PC-9 (cell line): ENCODE results near the gene RUNX1. TPM values are rescaled to one million over a fixed set of nuclear protein-coding genes. Genes with fewer than 3 reads are reported as not detected.

Source experiments
- BruUV-seq: library from RNA; stranded (reverse); fragments of 400-500 nt; replicated peaks from 2 replicates; lab custom pipeline; 2021; lab: Mats Ljungman, UMichigan
- CTCF ChIA-PET: fragments of 300-600 bp; sonication (Branson Sonifier 250); formaldehyde crosslinking; loops from one replicate; lab custom pipeline; 2022; ENCODE audit warnings: antibody characterized with exemption; lab: Charles Lee
- POLR2A ChIA-PET: fragments of 300-600 bp; sonication (Branson Sonifier 250); formaldehyde crosslinking; loops from one replicate; lab custom pipeline; 2022; ENCODE audit warnings: antibody characterized with exemption; ENCODE audit not compliant: unreplicated experiment; lab: Charles Lee
- DNase-seq, 2 experiments: peaks; one replicate each; pipeline versions ENCODE4 v3.0.0 to v3.0.0-alpha.2; 2015 to 2022; ENCODE audit warnings: mixed read lengths in 1 of 2
- H2AFZ ChIP-seq: fragments of 200-600 bp; sonication (generic); 2 replicates; pipeline ENCODE4 v1.8.1; 2017; ENCODE audit warnings: antibody characterized with exemption
- H3F3A ChIP-seq: fragments of 200-600 bp; sonication (generic); 2 replicates; pipeline ENCODE4 v1.8.1; 2017; ENCODE audit warnings: antibody characterized with exemption, mild to moderate bottlenecking, low read depth; ENCODE audit not compliant: insufficient read depth
- H3K27ac ChIP-seq: fragments of 200-600 bp; sonication (generic); 2 replicates; pipeline ENCODE4 v1.6.1; 2016; ENCODE audit warnings: mixed run types
- H3K27me3 ChIP-seq: fragments of 200-600 bp; sonication (generic); 2 replicates; pipeline ENCODE4 v1.6.1; 2016; ENCODE audit warnings: low read depth, mixed run types; ENCODE audit not compliant: insufficient read depth
- H3K36me3 ChIP-seq: fragments of 200-600 bp; sonication (generic); 2 replicates; pipeline ENCODE4 v1.6.1; 2016; ENCODE audit warnings: low read depth, mixed run types
- H3K4me1 ChIP-seq: fragments of 200-600 bp; sonication (generic); replicated peaks from 2 replicates; pipeline ENCODE4 v1.6.1; 2016; ENCODE audit warnings: mixed run types; ENCODE audit not compliant: insufficient read depth
- H3K4me2 ChIP-seq: fragments of 200-600 bp; sonication (generic); 2 replicates; pipeline ENCODE4 v1.6.1; 2017; ENCODE audit warnings: mixed run types
- H3K4me3 ChIP-seq: fragments of 200-600 bp; sonication (generic); 2 replicates; pipeline ENCODE4 v1.6.1; 2016; ENCODE audit warnings: mixed run types
- H3K79me2 ChIP-seq: fragments of 200-600 bp; sonication (generic); 2 replicates; pipeline ENCODE4 v1.6.1; 2017; ENCODE audit warnings: low read depth, mixed run types
- H3K9me2 ChIP-seq: fragments of 200-600 bp; sonication (generic); 2 replicates; pipeline ENCODE4 v1.8.1; 2017; ENCODE audit warnings: mild to moderate bottlenecking; ENCODE audit not compliant: insufficient read depth
- H3K9me3 ChIP-seq: fragments of 200-600 bp; sonication (generic); 2 replicates; pipeline ENCODE4 v1.8.1; 2016; ENCODE audit warnings: low read depth; ENCODE audit not compliant: insufficient read depth
- H4K20me1 ChIP-seq: fragments of 200-600 bp; sonication (generic); 2 replicates; pipeline ENCODE4 v1.8.1; 2017; ENCODE audit not compliant: insufficient read depth
- EZH2 ChIP-seq: fragments of 200-600 bp; sonication (generic); IDR thresholded peaks from 2 replicates; pipeline ENCODE4 v1.8.0; 2017; ENCODE audit warnings: antibody characterized with exemption, low read depth
- intact Hi-C: fragments of 100-400 bp; cut with micrococcal nuclease; formaldehyde crosslinking; loops from one replicate; pipeline ENCODE4 v1.10.0; 2022; ENCODE audit not compliant: unreplicated experiment
- total RNA-seq: library from RNA; stranded (reverse); gene quantifications from 2 replicates; pipeline ENCODE4 v1.2.3, GENCODE V29; 2021
- TF ChIP-seq, protein P1 (sequence below): fragments of 200-600 bp; sonication (generic); conservative IDR thresholded peaks from 2 replicates; pipeline ENCODE4 v1.6.1; 2017; ENCODE audit warnings: mixed run types, antibody characterized with exemption, mild to moderate bottlenecking, moderate library complexity

The RUNX1 gene
- total RNA-seq, 1 experiment from 2014 or later: 58.5 TPM

DNA sequence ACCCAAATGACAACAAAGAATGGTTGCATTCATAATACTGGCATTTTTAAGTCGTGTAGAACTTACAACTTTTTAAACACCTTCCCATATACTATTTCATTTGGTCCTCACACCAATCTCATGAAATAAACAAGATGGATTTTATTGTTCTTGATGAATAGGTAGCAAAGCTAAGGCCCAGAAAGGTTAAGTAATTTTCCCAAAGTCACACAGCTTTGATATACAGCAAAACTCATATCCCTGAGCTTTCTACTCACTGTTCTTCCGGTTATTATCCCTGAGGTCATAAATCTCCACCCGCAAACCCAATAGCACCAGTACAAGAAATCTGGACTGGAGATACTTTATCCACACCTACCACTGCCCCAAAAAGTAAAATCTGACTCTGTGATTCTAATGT lies 186.2 kb downstream of the RUNX1 start:
- POLR2A ChIA-PET: no interaction called here
- no peak overlapping the region for H3K27ac ChIP-seq
- CTCF ChIA-PET: no interaction called here
- no peaks in the 10 kb centered on the region for H3K27me3 ChIP-seq
- H3K79me2 ChIP-seq: peaks cover 90% of the 10 kb centered on the region
- peaks cover 8% of the 10 kb centered on the region for H4K20me1 ChIP-seq
- peaks cover 45% of the 10 kb centered on the region for H3K4me1 ChIP-seq
- H2AFZ ChIP-seq: no peak overlapping the region
- intact Hi-C loops: no loop called here
- H3F3A ChIP-seq: peaks cover 47% of the 10 kb centered on the region
- no peak overlapping the region for H3K4me3 ChIP-seq
- H3K9me3 ChIP-seq: no peaks in the 10 kb centered on the region
- H3K4me2 ChIP-seq: no peak overlapping the region
- no peak for DNase-seq
- peaks cover 50% of the 10 kb centered on the region for H3K36me3 ChIP-seq
- no TSS peak for BruUV-seq
- TF ChIP-seq, protein P1, sequence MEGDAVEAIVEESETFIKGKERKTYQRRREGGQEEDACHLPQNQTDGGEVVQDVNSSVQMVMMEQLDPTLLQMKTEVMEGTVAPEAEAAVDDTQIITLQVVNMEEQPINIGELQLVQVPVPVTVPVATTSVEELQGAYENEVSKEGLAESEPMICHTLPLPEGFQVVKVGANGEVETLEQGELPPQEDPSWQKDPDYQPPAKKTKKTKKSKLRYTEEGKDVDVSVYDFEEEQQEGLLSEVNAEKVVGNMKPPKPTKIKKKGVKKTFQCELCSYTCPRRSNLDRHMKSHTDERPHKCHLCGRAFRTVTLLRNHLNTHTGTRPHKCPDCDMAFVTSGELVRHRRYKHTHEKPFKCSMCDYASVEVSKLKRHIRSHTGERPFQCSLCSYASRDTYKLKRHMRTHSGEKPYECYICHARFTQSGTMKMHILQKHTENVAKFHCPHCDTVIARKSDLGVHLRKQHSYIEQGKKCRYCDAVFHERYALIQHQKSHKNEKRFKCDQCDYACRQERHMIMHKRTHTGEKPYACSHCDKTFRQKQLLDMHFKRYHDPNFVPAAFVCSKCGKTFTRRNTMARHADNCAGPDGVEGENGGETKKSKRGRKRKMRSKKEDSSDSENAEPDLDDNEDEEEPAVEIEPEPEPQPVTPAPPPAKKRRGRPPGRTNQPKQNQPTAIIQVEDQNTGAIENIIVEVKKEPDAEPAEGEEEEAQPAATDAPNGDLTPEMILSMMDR: no peak
- no peak for TF ChIP-seq EZH2
- H3K9me2 ChIP-seq: no peaks in the 10 kb centered on the region

DNA sequence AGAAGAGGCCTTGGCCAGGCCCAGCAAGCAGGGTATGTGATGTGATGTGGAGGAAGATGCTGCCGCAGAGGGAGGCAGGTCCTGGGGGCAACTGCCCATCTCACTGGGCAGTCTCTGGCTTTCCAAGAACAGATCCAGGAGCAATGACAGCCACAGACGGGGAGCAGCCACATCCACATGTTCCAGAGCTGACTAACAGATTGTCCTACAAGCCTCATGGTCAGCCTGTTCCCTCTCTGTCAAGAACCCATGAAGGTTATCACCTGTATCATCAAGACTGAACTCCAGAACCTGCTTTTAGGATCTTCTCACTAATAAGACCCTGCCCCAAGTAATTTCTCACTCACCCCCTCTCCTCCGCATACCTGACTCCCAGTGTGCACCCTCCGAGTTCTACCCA lies 187.8 kb downstream of the RUNX1 start:
- intact Hi-C loops: no loop called here
- Histone ChIP-seq H3K4me3 (no peak overlapping the region), H2AFZ (no peak overlapping the region), H3K36me3 (peaks cover 63% of the 10 kb centered on the region), H3K4me1 (peaks cover 28% of the 10 kb centered on the region), H3K27me3 (no peaks in the 10 kb centered on the region), H3K9me3 (no peaks in the 10 kb centered on the region), H3K9me2 (no peaks in the 10 kb centered on the region), H4K20me1 (peaks cover 8% of the 10 kb centered on the region), H3K79me2 (peaks cover 80% of the 10 kb centered on the region), H3K4me2 (no peak overlapping the region), H3K27ac (no peak overlapping the region), H3F3A (peaks cover 32% of the 10 kb centered on the region)
- TF ChIP-seq EZH2: no peak
- TF ChIP-seq, protein P1: no peak
- BruUV-seq: no TSS peak
- ChIA-PET POLR2A (no interaction called here), CTCF (no interaction called here)
- DNase-seq: no peak

DNA sequence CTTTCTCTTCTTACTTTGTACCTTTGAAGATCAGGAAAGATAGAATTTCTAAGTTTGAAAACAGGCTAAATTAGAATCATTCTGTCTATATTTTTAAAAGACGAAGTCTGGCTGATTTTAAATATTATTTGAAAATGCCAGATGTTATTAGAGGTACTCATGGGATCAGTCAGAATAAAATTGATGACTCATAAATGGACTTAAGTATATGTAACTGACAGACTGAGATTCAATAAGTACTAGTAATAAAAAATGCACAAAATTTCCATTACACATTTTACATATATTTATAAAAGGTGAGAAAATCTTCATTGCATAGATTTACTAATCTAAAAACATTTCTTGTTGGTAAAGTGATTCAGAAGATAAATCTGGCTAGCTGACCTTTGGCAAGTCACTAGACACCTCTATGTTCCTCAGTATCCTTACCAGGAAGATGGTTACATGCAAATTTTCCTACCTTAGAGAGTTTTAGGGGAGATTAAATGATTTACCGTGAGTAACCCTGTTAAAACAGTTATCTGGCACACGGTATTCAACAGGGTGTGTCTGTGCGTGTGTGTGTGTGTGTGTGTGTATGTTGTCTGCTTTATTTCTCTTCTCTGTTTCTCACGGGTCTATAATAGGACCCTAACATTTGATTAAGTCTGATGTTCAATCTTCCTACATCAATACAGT lies 189.0 kb downstream of the RUNX1 start:
- no peak for TF ChIP-seq EZH2
- TF ChIP-seq, protein P1: no peak
- H3K9me3 ChIP-seq: no peaks in the 10 kb centered on the region
- no peak for DNase-seq
- intact Hi-C loops: no loop called here
- H2AFZ ChIP-seq: no peak overlapping the region
- H3K9me2 ChIP-seq: no peaks in the 10 kb centered on the region
- peaks cover 74% of the 10 kb centered on the region for H3K36me3 ChIP-seq
- peaks cover 76% of the 10 kb centered on the region for H3K79me2 ChIP-seq
- H3K4me3 ChIP-seq: no peak overlapping the region
- ChIA-PET CTCF (no interaction called here), POLR2A (no interaction called here)
- no TSS peak for BruUV-seq
- H3F3A ChIP-seq: peaks cover 23% of the 10 kb centered on the region
- H3K4me1 ChIP-seq: peaks cover 17% of the 10 kb centered on the region
- peaks cover 8% of the 10 kb centered on the region for H4K20me1 ChIP-seq
- no peak overlapping the region for H3K27ac ChIP-seq
- no peaks in the 10 kb centered on the region for H3K27me3 ChIP-seq
- no peak overlapping the region for H3K4me2 ChIP-seq
